ENCODE results near the gene EYS.
"Not testable (repeated sequence)": the region's sequence is repeated elsewhere in the genome, so short reads cannot be mapped to it uniquely, and the experiment has no call there.

Gene EYS

DNA sequence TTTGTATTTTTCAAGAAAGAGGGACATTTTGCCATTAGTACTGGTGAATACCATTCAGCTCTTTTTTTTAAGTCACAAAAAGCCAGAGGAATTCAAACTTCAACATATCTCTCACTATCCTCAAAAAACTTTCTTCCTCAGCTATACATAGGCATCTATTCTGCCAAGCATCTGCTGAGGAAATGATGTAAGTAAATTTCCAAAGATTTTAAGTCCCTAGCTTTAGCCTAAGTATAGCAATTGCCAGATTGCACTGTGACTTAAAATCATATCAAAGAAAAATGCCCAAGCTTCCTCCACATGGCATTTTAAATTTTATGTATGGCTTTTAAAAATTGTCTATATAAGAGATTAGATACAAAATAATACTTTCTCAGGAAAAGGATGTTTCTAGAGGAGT lies 237.4 kb downstream of the EYS start:
- in situ Hi-C loops (cut with MboI; ENCODE audit: low sequenced_read_pairs), result no loop called here

DNA sequence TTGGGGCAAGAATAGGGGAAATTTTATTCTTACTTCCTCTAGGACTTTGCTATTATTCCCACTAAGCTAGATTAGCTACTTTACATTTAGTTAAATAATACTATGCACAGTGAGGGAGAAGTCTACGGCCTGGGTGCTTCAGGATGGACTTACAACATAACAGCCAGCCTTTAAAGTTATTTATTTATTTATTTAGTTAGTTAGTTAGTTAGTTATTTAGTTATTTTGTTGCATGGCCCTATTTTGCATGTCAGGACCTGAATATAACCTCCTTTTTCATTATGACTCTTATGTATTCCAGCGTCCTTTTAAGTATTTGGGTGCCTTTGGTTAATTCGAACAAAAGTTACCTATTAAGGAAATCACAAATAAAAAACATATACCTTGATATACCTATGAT lies 238.7 kb downstream of the EYS start:
- in situ Hi-C loops (cut with MboI; ENCODE audit: low sequenced_read_pairs), result no loop called here

DNA sequence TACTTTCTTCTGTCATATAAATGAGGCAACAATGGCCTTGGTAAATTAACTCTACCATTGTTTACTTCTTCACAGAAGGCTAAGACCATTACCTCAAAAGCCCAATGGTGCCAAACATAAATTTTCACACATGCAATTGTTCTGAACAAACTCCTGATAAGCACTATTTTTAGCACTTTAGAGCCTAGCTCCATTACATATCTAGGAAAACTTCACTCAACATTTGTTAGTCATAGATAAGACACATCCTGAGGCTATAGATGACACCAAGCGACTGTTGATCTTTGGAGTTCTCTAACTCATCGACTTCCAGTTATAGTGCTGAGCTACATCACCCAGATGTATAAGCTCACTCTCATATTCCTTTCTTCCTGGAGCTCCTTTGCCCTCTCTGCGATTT lies 245.9 kb downstream of the EYS start:
- in situ Hi-C loops (cut with MboI; ENCODE audit: low sequenced_read_pairs), result no loop called here

DNA sequence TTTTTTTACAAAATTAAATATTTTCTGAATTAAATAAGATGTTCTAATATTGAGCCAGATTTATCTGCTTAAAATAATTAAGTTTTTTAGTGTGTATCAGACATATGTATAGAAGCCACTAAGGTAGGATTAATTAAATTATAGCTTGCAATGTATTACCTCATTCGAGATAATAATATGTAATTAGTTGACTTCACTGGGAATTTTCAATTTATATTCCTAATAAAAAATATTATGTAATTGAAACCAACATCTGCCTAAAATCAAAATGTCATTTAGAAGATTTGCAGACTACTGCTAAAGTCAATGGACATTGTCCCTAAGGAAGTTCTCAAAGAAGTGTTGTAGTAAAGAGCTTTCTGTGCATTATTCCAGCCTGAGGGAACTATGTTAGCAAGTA lies 254.7 kb downstream of the EYS start:
- in situ Hi-C loops (cut with MboI; ENCODE audit: low sequenced_read_pairs), result no loop called here

DNA sequence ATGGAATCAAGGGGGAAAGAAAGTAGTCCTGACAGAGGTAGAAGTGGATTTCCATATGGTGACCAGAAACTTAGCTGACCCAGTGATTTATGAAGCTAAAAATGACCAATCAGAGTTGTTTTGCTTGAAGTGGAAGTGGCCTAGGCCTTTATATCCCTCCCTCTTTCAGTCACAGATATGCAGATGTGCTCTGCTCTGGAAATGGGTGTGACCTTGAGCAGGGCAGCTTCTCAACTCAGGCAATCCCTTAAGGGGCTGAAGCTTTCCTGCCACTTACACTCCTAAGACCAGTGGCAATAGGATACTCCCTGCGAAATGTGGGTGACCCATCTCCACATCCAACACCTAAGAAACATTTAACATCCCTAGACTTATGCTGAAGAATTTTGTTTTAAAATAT lies 256.6 kb downstream of the EYS start:
- in situ Hi-C loops (cut with MboI; ENCODE audit: low sequenced_read_pairs), result no loop called here

DNA sequence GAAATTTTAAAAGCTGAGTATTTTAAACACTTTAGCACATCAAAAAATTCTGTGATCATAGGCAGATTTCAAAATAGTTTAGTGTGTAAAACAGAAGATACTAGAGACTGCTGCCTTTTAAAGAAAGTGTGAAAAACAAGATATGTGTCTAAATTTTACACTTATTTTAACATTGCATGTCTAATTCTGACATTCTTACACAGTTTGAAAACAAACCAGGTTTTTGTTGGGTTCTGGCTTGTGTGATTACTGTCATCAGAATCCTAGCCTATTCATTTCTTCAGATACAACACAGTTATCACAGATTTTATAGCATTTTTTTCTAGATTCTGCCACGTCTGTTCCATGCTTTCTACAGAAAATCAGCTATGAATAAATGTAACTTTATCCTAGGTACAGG lies 257.1 kb downstream of the EYS start:
- in situ Hi-C loops (cut with MboI; ENCODE audit: low sequenced_read_pairs), result no loop called here

DNA sequence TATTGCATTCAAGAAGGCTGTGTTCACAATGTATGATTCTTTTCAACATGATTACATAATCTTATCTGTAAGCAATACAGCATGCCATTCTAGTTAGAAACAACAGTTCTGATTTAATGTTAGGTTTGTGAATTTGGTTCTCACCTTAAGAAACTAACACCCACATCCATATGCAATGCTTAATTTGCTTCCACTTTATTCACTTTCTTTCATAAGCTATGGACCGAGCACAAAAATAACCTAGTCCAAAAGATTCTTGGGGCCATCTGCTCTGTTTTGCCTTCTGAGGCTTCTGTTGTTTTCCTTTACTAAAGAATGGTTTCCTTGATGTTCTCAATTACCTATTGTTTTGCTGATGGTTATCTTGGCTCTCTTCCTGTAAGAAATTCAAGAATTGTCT lies 258.2 kb downstream of the EYS start:
- in situ Hi-C loops (cut with MboI; ENCODE audit: low sequenced_read_pairs), result no loop called here

DNA sequence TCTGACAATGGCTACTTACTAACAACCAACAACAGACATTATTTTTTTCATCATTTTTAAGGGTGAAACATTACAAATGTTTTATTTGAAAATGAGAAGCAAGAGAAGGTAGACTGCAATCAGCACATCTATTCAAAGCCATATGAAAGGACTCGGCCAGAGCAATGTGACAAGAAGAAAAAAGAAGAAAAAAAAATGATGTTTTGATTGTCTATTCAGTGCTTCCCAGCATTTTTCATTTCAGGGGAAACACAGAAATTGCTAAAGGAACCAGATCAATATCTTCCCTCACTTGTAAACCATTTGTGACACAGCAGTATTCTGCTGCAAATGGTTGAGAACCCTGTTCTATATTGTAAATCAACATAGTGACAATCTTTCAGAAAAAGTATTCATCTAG lies 270.7 kb downstream of the EYS start:
- in situ Hi-C loops (cut with MboI; ENCODE audit: low sequenced_read_pairs), result no loop called here

DNA sequence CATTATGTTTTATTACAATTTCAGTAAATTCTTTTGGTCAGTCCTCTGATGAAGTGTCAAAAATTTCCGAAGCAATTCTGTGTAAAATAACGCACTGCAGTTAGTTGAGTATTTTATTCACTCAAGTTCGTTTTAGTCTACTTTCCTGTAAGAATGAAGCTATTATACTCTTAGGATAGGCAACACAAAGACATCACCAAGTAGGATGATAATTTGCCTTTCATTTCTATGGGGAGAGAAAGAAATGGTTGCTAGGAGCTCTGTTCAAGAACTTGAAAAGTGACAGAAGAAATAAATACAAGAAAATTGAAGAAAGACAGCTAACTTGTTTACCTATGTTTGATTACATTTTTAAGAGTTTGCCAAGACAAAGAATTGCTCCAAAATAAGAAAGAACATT lies 290.4 kb downstream of the EYS start:
- in situ Hi-C loops (cut with MboI; ENCODE audit: low sequenced_read_pairs), result no loop called here

DNA sequence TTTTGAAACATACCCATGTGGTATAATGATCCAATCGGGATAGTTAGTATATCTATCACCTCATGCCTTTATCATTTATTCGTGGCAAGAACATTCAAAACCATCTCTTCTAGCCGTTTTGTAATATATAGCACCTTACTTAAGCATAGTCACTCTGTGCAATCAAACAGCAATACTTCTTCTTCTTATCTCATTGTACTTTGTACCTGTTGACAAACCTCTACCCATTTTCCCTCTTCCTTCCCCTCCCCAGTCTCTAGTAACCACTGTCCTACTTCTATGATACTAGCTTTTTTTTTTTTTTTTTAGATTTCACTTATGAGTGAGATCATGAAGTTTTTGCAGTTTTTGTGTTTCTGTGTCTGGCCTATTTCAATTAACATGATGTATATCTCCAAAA lies 296.7 kb downstream of the EYS start:
- in situ Hi-C loops (cut with MboI; ENCODE audit: low sequenced_read_pairs), result no loop called here

DNA sequence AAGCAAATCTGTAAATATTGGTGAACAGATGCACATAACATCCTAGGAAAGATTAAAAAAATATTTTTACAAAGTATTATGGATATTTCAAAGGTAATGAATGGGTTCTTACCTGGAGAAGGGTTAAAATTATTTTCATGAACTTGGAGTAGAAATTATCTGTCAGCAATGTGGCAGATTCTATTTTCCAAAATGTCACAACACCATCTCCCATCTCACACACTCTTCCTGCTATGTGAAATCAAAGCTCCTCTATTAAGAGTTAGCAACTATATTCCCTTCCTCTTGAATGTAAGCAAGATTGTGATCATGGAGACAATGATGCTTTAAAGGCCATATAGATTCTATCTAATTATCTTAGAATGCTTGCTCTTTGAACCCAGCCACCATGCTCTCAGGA lies 304.5 kb downstream of the EYS start:
- in situ Hi-C loops (cut with MboI; ENCODE audit: low sequenced_read_pairs), result no loop called here

DNA sequence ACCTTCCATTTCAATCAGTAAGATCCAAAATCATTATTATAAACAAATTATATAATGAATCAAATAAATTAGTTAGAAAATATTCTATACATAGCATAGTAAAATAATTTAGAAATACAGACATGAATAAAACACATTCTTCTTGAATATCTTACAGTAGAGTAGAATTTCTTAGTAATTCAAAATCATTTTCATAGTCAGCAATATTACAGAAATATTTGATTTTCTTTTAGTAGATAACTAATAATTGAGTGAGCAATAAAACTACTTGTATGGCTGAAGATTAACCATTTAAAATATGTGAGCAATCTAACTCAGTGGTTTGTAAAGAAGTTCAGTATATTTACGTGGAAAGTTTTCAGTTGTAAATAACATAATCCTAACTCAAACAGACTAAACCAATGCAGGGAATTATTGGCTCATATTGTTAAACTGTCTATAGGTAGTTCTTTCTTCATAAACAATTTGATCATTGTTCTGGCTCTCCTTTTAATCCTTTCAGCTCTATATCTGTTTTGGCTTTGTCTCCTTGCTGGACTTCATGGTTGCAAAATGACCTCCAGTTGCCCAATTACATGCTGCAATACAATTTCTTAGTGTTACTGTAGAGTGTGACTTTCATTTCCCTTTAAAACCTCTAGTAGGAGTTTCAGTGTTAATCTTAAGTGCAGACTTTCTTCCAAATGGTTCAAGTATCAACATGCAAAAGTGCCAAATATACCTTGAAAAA lies 307.5 kb downstream of the EYS start:
- in situ Hi-C loops (cut with MboI; ENCODE audit: low sequenced_read_pairs), result no loop called here

DNA sequence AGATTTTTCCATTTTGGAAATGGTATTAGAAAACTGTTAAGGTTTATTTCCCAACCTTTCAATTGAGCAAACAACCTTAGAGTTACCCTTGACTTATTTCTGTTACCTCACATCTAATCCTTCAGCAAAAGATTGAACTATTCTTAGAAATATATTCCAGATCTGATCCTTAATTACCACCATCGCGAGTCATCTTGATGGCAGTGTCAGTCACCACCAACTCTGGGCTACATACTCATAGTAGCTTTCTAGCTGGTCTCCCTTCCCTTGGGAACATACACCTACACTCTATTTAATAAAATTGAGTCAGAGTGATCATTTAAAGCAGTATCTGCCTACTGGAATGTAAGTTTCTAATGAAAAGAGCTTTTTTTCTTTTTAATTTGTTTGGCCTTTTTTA lies 308.2 kb downstream of the EYS start:
- in situ Hi-C loops (cut with MboI; ENCODE audit: low sequenced_read_pairs), result no loop called here

DNA sequence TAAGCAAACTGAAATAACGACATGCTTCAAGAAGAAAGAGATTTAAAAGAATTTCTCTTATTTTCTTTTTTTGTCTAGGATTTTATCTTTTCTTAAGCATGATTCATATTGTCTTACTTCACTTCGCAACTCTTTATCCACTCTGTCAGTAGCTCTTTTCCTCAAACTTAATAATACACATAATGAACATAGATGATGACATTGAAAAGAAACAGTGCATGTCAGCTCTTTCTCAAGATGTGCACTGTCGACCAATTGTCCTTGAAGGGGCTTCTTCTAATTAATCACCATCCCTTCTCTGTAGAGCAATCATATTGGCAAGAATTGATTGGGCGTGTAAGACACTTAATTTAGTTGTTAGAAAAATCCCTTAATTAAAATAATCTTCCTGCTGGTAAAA lies 356.5 kb downstream of the EYS start:
- in situ Hi-C loops (cut with MboI; ENCODE audit: low sequenced_read_pairs), result no loop called here

DNA sequence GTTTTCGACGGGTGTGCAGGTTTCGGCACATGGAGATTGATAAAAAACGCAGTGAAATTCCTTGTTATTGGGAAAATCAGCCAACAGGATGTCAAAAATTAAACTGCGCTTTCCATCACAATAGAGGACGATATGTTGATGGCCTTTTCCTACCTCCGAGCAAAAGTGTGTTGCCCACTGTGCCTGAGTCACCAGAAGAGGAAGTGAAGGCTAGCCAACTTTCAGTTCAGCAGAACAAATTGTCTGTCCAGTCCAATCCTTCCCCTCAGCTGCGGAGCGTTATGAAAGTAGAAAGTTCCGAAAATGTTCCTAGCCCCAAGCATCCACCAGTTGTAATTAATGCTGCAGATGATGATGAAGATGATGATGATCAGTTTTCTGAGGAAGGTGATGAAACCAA lies 404.4 kb downstream of the EYS start:
- in situ Hi-C loops (cut with MboI; ENCODE audit: low sequenced_read_pairs), result not testable (repeated sequence)

DNA sequence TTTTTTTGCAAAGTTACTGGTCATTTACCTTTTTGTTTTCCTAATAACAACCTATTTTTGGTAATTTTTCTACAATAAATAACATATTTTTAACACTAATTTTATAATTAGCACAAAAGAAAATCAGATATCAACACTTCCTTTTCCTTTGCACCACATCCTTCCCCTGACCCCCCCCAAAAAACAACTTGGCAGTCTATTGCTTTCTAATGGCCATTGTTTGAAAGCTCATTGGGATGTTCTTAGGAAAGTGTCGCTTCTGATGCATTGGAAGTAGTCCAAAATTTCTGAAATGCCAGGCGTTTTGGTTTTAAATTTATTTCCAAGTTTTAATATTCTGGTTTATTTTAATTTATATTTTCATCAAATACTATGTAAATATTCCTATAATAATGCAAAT lies 407.8 kb downstream of the EYS start:
- in situ Hi-C loops (cut with MboI; ENCODE audit: low sequenced_read_pairs), result no loop called here

DNA sequence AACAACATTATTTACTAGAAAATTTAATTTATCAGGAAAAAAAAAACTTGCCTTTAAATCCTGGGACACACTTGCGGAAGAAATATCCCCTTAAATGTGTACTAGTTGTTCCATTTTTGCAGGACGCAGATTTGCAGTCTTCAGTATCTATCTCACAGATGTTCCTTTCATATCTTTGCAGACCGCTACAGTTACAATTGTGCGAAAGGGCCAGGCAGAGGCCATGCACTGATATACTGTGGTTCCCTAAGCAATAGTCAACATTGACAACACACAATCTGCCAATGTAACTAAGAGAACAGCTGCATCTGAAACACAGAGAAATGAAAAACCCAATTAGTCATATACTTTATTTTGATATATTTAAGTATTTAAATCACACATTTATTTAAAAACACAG lies 411.2 kb downstream of the EYS start:
- in situ Hi-C loops (cut with MboI; ENCODE audit: low sequenced_read_pairs), result no loop called here

DNA sequence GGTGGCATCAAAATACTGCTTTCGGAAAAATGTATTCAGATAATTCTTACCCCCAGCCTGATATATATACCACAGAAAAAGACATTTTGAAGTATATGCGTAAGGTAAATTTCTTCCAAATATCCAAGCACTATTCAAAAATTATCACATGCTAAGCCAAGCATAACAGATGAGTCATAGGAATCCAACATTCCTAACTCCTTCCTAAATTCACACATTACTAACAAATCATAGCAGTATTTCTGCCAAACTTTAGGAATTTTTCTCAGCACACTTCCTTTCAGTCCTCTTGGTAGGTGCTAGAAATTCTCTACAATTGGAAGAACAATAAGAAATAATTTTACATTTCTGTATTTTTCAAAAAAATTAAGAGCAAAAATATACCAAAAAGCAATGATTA lies 417.5 kb downstream of the EYS start:
- in situ Hi-C loops (cut with MboI; ENCODE audit: low sequenced_read_pairs), result no loop called here

DNA sequence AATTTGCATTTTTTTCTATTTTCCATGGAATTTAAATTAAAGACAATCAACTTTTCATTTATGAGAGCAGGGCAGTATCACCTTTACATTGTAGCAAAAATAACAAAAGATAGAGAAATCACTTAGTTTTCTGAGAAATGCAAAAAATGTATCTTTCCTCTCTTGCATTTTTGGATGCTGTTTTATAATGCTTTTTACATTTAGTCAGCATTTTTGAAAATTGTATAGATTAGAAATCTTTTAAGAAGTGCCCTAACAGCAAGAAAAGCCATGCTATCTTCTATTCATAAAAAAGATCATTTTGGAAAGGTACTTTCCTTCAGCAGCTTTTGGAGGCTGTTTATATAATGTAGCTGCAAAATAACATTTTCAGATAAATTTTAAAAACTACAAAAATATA lies 421.8 kb downstream of the EYS start:
- in situ Hi-C loops (cut with MboI; ENCODE audit: low sequenced_read_pairs), result no loop called here

DNA sequence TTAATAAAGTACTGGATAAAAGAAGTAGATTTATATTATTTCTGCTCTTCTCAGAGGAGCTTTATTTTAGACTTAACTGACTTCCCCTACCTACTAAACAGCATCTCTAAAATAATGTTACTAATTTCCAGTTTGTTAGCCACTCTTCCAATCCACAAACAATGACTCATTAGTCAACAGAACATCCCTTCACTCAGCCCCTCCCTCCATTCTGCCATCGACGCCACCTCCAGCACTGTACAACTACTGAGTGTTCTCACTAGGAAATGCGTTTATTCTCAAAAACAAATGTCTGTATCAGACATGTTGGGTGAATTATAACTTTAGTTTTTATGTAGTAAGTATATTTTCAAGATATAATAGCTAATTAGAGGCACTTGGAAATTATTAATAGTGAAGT lies 427.0 kb downstream of the EYS start:
- in situ Hi-C loops (cut with MboI; ENCODE audit: low sequenced_read_pairs), result no loop called here

DNA sequence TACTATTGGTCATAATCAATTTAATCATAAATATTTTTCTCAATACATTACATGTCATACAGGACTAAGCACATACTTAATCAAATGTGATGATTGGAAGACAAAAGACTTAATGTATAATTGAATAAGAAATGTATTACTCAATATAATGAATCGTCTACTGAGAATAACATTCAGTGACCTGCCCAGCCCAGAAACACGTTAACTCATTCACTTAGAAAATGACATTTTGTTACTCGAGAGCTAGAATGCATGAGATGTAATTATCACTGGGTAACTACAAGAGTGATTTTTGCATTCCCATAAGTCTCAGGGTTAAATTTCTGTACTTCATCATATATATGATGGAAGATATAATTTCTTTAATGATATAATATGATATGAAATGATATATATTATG lies 444.8 kb downstream of the EYS start:
- in situ Hi-C loops (cut with MboI; ENCODE audit: low sequenced_read_pairs), result no loop called here

DNA sequence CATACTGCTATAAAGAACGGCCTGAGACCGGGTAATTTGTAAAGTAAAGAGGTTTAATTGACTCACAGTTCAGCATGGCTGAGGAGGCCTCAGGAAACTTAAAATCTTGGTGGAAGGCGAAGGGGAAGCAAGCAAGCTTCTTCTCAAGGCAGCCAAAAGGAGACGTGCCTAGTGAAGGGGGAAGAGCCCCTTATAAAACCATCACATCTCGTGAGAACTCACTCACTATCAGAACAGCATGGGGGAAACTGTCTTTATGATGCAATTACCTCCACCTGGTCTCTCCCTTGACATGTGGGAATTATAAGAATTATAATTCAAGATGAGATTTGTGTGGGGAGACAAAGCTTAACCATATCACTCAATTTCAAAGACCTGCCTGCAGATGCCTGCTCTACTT lies 447.0 kb downstream of the EYS start:
- in situ Hi-C loops (cut with MboI; ENCODE audit: low sequenced_read_pairs), result no loop called here

DNA sequence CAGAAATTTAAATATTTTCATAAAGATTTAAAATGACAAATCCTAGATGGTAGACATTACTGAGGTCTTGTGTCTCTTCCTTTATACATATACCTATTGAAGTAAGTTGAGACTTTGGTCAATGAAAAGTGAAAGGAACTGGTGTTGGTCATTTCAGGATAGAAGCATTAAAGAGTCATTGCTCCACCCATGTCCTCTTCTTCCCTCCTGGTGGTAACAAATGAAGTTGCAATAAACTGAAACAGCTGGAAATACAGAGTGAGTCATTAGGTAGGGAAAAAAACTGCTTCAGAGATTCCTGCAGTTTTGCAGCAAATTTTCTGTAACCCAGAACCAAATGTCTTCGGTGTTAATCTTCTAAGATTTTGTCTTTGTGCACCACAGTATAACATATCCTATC lies 448.0 kb downstream of the EYS start:
- in situ Hi-C loops (cut with MboI; ENCODE audit: low sequenced_read_pairs), result no loop called here

DNA sequence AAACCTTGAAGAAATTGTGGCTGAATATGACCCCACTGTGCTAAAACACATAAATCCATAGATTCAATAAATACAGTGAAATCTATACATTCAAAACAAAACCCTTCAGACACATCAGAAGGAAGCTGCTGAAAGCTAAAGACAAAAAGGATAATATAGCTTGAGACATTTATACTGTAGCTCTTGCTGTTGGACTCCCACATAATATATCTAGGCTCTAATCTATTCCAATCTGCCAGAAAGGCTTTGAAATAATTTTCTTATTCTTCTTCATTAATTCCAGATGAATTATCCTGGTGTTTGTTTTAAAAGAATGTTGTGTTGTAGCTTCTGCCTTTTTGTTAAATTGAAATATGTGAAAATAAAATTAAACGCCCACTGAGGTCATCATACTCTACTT lies 454.0 kb downstream of the EYS start:
- in situ Hi-C loops (cut with MboI; ENCODE audit: low sequenced_read_pairs), result no loop called here
